OCI-LY3 (cell line): Measurements from ENCODE around the gene PLA2G4E.

Experiments
- H2AFZ ChIP-seq: fragments of 200-600, 300-600 bp; shearing (Covaris generic); 2 replicates; pipeline ENCODE4 v1.6.0; 2014; ENCODE audit warnings: antibody characterized with exemption, low read depth, low read length
- H3K27ac ChIP-seq: fragments of 200-600, 300-600 bp; sonication (generic); 2 replicates; pipeline ENCODE4 v1.5.1; 2014; ENCODE audit warnings: mild to moderate bottlenecking, low read length, moderate library complexity, mixed read lengths
- H3K27me3 ChIP-seq: fragments of 200-600, 300-600 bp; sonication (generic); 2 replicates; pipeline ENCODE4 v1.6.1; 2014; ENCODE audit warnings: low read depth, low read length, mixed read lengths
- H3K36me3 ChIP-seq: fragments of 200-600, 300-600 bp; sonication (generic); replicated peaks from 2 replicates; pipeline ENCODE3; 2014; ENCODE audit warnings: low read depth, low read length, mixed read lengths
- H3K4me1 ChIP-seq: fragments of 300-600, 200-600 bp; sonication (generic); 2 replicates; pipeline ENCODE4 v1.6.1; 2014; ENCODE audit warnings: low read length, mixed read lengths
- H3K4me2 ChIP-seq: fragments of 200-600, 300-600 bp; sonication (generic); 2 replicates; pipeline ENCODE4 v1.6.1; 2014; ENCODE audit warnings: low read length, mixed read lengths
- H3K4me3 ChIP-seq: fragments of 300-600, 200-600 bp; sonication (generic); 2 replicates; pipeline ENCODE4 v1.5.1; 2014; ENCODE audit warnings: antibody characterized with exemption, mild to moderate bottlenecking, low read length, moderate library complexity
- H3K79me2 ChIP-seq: fragments of 300-600, 200-600 bp; shearing (Covaris generic); 2 replicates; pipeline ENCODE4 v1.6.1; 2014; ENCODE audit warnings: mild to moderate bottlenecking, low read length, mixed read lengths
- H3K9ac ChIP-seq: fragments of 300-600, 200-600 bp; shearing (Covaris generic); 2 replicates; pipeline ENCODE4 v1.6.0; 2014; ENCODE audit warnings: mild to moderate bottlenecking, low read length, moderate library complexity
- H3K9me3 ChIP-seq: fragments of 200-600, 300-600 bp; shearing (Covaris generic); 2 replicates; pipeline ENCODE4 v1.6.1; 2014; ENCODE audit warnings: low read length, mixed read lengths; ENCODE audit not compliant: insufficient read depth
- H4K20me1 ChIP-seq: fragments of 200-600, 300-600 bp; sonication (generic); 2 replicates; pipeline ENCODE4 v1.6.1; 2016; ENCODE audit warnings: low read length, mixed read lengths; ENCODE audit not compliant: insufficient read depth
- EZH2phosphoT487 ChIP-seq: fragments of 200-600 bp; shearing (Covaris generic); IDR thresholded peaks from 2 replicates; pipeline ENCODE4 v1.6.1; 2018; ENCODE audit warnings: antibody characterized with exemption, mixed run types, low read depth
- TF ChIP-seq, protein P1 (sequence below): fragments of 200-600, 300-600 bp; sonication (generic); IDR thresholded peaks from 2 replicates; pipeline ENCODE4 v1.5.1; 2014; ENCODE audit warnings: antibody characterized with exemption, low read length, low read depth

PLA2G4E gene

GRCh38 chr15:41982133-41982930, 38.5 kb downstream of the PLA2G4E start:
- Histone ChIP-seq H3K9ac (no peak overlapping the region), H3K4me2 (no peak overlapping the region), H3K4me3 (no peak overlapping the region), H3K79me2 (no peaks in the 10 kb centered on the region), H2AFZ (no peak overlapping the region), H3K9me3 (no peaks in the 10 kb centered on the region), H4K20me1 (no peaks in the 10 kb centered on the region), H3K36me3 (no peaks in the 10 kb centered on the region), H3K4me1 (no peaks in the 10 kb centered on the region), H3K27me3 (peaks cover 24% of the 10 kb centered on the region), H3K27ac (no peak overlapping the region)
- TF ChIP-seq EZH2phosphoT487, result no peak
- TF ChIP-seq, protein P1, sequence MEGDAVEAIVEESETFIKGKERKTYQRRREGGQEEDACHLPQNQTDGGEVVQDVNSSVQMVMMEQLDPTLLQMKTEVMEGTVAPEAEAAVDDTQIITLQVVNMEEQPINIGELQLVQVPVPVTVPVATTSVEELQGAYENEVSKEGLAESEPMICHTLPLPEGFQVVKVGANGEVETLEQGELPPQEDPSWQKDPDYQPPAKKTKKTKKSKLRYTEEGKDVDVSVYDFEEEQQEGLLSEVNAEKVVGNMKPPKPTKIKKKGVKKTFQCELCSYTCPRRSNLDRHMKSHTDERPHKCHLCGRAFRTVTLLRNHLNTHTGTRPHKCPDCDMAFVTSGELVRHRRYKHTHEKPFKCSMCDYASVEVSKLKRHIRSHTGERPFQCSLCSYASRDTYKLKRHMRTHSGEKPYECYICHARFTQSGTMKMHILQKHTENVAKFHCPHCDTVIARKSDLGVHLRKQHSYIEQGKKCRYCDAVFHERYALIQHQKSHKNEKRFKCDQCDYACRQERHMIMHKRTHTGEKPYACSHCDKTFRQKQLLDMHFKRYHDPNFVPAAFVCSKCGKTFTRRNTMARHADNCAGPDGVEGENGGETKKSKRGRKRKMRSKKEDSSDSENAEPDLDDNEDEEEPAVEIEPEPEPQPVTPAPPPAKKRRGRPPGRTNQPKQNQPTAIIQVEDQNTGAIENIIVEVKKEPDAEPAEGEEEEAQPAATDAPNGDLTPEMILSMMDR, result no peak

DNA sequence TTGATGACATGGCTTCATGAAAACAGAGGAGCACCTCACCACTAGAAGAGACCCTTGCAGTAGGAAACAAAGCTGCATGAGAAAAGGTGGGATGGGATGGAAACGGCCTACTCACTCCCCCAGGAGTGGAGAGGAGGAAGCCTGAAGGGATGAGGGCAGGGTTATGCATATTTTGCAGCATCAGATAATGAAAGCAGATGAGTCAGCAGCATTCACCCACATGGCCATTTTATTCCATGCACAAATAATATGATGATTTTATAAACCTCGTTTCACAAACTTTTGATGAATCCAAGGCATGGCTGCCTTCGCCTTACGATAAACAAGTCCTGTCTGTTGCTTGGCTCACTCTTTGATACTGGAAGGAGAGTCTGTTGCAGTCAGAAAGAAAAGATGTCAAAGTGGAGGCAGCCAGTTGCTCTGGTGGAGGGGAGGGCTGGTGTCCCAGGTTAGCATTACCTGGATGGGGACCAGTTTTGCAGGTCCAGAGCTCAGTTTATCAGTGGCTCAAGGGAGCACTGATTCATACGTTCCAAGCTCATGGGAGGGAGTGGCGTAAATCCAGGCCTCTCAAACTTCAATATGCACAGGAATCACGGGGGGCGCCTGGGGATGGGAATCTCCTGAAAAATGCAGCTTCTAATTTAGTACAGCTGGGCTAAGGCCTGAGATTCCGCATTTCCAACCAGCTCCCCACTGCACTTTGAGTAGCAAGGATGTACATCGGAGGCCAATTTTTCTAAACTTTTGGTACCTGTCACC, 39.3 kb downstream of the PLA2G4E start:
- no peak overlapping the region for H3K4me2 ChIP-seq
- H3K79me2 ChIP-seq, result no peaks in the 10 kb centered on the region
- H3K27ac ChIP-seq, result no peak overlapping the region
- H4K20me1 ChIP-seq, result no peaks in the 10 kb centered on the region
- no peaks in the 10 kb centered on the region for H3K36me3 ChIP-seq
- H2AFZ ChIP-seq, result no peak overlapping the region
- H3K27me3 ChIP-seq, result peaks cover 32% of the 10 kb centered on the region
- TF ChIP-seq, protein P1, result no peak
- no peak for TF ChIP-seq EZH2phosphoT487
- H3K4me3 ChIP-seq, result no peak overlapping the region
- no peaks in the 10 kb centered on the region for H3K9me3 ChIP-seq
- no peaks in the 10 kb centered on the region for H3K4me1 ChIP-seq
- H3K9ac ChIP-seq, result no peak overlapping the region

DNA sequence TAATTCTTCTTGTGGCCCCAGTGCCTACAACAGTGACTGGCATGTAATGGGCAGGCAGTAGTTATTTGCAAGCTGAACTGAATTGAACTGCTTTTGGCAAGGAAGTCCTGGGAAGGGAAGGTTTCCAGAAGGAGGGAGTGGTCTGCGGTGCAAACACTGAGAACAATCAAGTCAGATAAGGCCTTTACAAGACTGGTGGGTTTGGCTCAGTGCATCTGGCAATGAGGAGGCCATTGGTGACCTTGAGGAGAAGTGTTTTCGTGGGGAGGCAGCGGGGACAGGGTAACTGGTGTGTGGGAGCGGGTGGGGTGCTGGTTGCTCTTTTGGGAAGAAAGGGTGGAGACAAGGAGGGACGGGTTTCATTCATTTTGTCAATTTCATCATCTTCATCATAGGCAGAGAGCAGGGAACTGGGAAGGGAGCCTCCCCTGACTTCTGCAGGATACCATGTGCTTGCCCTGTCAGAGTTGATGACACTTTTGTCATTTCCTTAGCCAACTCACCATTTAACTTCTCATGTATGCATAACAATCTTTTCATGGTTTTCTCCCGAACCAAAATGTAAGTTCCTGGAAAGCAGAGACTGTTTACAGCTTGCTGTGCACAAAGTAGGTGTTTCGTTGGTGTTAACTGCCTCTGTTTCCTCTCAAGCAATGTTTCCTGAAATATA, 40.1 kb downstream of the PLA2G4E start:
- H2AFZ ChIP-seq, result no peak overlapping the region
- H4K20me1 ChIP-seq, result no peaks in the 10 kb centered on the region
- no peaks in the 10 kb centered on the region for H3K9me3 ChIP-seq
- no peak overlapping the region for H3K9ac ChIP-seq
- H3K4me3 ChIP-seq, result no peak overlapping the region
- peaks cover 37% of the 10 kb centered on the region for H3K27me3 ChIP-seq
- no peak overlapping the region for H3K4me2 ChIP-seq
- no peaks in the 10 kb centered on the region for H3K79me2 ChIP-seq
- H3K4me1 ChIP-seq, result no peaks in the 10 kb centered on the region
- no peaks in the 10 kb centered on the region for H3K36me3 ChIP-seq
- H3K27ac ChIP-seq, result no peak overlapping the region
- TF ChIP-seq, protein P1, result no peak
- TF ChIP-seq EZH2phosphoT487, result no peak
